Right kidney (tissue), 1 donor: ENCODE data around the gene KLHDC8A.

Experiments used
- DNase-seq: peaks from one replicate; pipeline ENCODE4 v3.0.0-alpha.2; 2016

The KLHDC8A gene

GRCh38 chr1:205294934-205295333 lies 61.8 kb downstream of the KLHDC8A start:
- DNase-seq, result no peak

- DNase-seq, result no peak
Measured at GRCh38 chr1:205294175-205294917, 62.4 kb downstream of the KLHDC8A start.

GRCh38 chr1:205293350-205294074 lies 63.2 kb downstream of the KLHDC8A start:
- no peak for DNase-seq

DNA sequence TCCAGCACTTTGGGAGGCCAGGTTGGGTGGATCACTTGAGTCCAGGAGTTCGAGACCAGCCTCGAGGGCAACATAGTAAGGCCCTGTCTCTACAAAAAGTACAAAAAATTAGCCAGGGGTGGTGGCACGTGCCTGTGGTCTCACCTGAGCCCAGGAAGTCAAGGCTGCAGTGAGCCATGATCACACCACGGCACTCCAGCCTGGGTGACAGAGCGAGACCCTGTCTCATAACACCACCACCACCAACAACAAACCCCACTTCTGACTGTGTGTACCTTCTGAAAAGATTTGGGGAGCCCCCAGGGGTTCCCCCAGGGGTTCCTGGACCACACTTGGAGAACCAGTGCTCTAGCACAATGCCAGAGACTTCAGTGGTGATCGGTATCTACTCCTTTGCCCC lies 65.1 kb downstream of the KLHDC8A start:
- DNase-seq, result no peak

GRCh38 chr1:205287767-205288559 lies 68.8 kb downstream of the KLHDC8A start:
- no peak for DNase-seq

GRCh38 chr1:205287076-205287475 lies 69.6 kb downstream of the KLHDC8A start:
- DNase-seq, result no peak

DNA sequence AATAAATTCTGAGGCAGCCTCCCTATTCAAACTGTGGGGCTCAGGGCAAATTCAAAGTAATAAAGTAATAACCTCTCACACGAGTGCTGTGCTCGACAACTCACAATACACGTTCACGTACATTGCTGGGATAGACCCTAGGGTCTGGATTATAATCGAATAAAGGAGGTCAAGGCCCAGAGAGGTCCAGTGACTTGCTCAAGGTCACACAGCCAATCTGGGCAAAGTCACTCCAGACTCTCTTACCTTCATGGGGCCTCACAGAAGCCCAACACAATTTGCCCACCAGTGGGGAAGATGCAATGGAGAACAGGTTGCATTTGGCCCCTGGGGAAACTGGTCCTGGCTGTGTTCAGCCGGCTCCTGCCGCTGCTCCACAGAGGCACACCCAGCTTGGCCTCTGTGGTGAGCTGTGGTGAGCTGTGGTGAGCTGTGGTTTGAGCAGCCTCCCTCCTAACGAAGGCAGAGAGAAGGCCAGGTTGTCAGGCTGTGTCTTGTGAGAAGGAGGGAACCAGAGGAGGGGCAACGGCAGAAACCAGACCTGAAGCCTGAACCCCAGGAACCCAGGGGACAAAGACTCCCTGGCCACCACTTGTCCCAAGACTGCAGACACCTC lies 70.3 kb downstream of the KLHDC8A start:
- DNase-seq, result no peak
